ENCODE measurements around the gene SET.

- TF ChIP-seq CTCF (IDR thresholded peaks at IDR 0.05) (no peak), POLR2A (IDR thresholded peaks at IDR 0.05) (no peak)
These were observed 14.1 kb downstream of the SET start for GRCh38 chr9:128702949-128703615.

All from gastroesophageal sphincter (tissue), 3 donors.